GM12878 (cell line): Measurements from ENCODE around the gene RAD51B. TPM values are rescaled to one million over a fixed set of nuclear protein-coding genes. Genes with fewer than 3 reads are reported as not detected.
A peak's percentile ranks its signal among the peaks of the same experiment; 100 is the strongest.

Experiments
- ATAC-seq: fragments of 200-7000 bp; cut with Tn5 transposase; 3 replicates; pipeline ENCODE4 v1.9.1; 2020; ENCODE audit warnings: mild to moderate bottlenecking, moderate library complexity
- BruUV-seq: library from RNA; stranded (reverse); fragments of 400-500 nt; replicated peaks from 2 replicates; lab custom pipeline; 2021; lab: Mats Ljungman, UMichigan
- CTCF ChIA-PET: fragments of 300-600 bp; sonication (Branson Sonifier 250); formaldehyde crosslinking; extraction: SDS; loops from one replicate; lab custom pipeline; 2021; ENCODE audit warnings: inconsistent platforms; lab: Yijun Ruan, JAX
- POLR2A ChIA-PET: fragments of 350-600 bp; formaldehyde crosslinking; extraction: SDS; loops from one replicate; lab custom pipeline; 2021; ENCODE audit warnings: inconsistent platforms; lab: Charles Lee
- RAD21 ChIA-PET: fragments of 300-600 bp; sonication (Branson Sonifier 250); formaldehyde crosslinking; loops from one replicate; lab custom pipeline; 2023; ENCODE audit warnings: antibody characterized with exemption; ENCODE audit not compliant: unreplicated experiment; lab: Charles Lee
- SMC1A ChIA-PET: fragments of 300-600 bp; sonication (Branson Sonifier 250); formaldehyde crosslinking; loops from one replicate; lab custom pipeline; 2023; ENCODE audit not compliant: unreplicated experiment, uncharacterized antibody; lab: Charles Lee
- DNase-seq: peaks from one replicate; pipeline ENCODE4 v3.0.0-alpha.2; 2011; ENCODE audit warnings: low read depth, low spot score
- FAIRE-seq: peaks from 3 replicates; lab custom pipeline; 2011; peaks lifted over from hg19 to GRCh38; lab: Jason Lieb, UNC
- H2AFZ ChIP-seq: 2 replicates; pipeline ENCODE4 v1.6.0; 2011; ENCODE audit warnings: low read depth, low read length, control low read depth; ENCODE audit not compliant: control insufficient read depth
- H3K27ac ChIP-seq: 2 replicates; pipeline ENCODE4 v1.5.1; 2011; ENCODE audit warnings: control low read depth; ENCODE audit not compliant: control insufficient read depth, insufficient read depth
- H3K27me3 ChIP-seq, 2 experiments: replicated peaks in 1 of 2; 2 replicates each; pipeline versions ENCODE4 v1.6.0 to v1.6.1; 2011; ENCODE audit warnings: low read length in 1 of 2; ENCODE audit not compliant: control insufficient read depth in 2 of 2, insufficient read depth in 2 of 2
- H3K36me3 ChIP-seq, 2 experiments: 2 replicates each; pipeline ENCODE4 v1.5.1; 2011; ENCODE audit warnings: low read length in 1 of 2; ENCODE audit not compliant: control insufficient read depth in 2 of 2, insufficient read depth in 2 of 2
- H3K4me1 ChIP-seq: 2 replicates; pipeline ENCODE4 v1.6.1; 2011; ENCODE audit warnings: mild to moderate bottlenecking, low read length, moderate library complexity, mixed read lengths; ENCODE audit not compliant: control insufficient read depth, insufficient read depth
- H3K4me2 ChIP-seq: 2 replicates; pipeline ENCODE4 v1.6.0; 2011; ENCODE audit warnings: control low read depth; ENCODE audit not compliant: control insufficient read depth, insufficient read depth
- H3K4me3 ChIP-seq: fragments of 200-600 bp; sonication (generic); 2 replicates; pipeline ENCODE4 v1.5.1; 2016
- H3K79me2 ChIP-seq: 2 replicates; pipeline ENCODE4 v1.6.0; 2011; ENCODE audit warnings: low read length; ENCODE audit not compliant: control insufficient read depth, insufficient read depth
- H3K9ac ChIP-seq: 2 replicates; pipeline ENCODE4 v1.8.0; 2011; ENCODE audit warnings: low read length, control low read depth, mixed read lengths; ENCODE audit not compliant: control insufficient read depth, insufficient read depth
- H3K9me3 ChIP-seq: replicated peaks from 3 replicates; pipeline ENCODE4 v1.5.1; 2011; ENCODE audit warnings: mild to moderate bottlenecking, low read length; ENCODE audit not compliant: control insufficient read depth, insufficient read depth
- H4K20me1 ChIP-seq: 2 replicates; pipeline ENCODE4 v1.6.0; 2011; ENCODE audit not compliant: control insufficient read depth, insufficient read depth
- ASH2L ChIP-seq: fragments of 300-600, 200-600 bp; sonication (generic); IDR thresholded peaks from 2 replicates; pipeline ENCODE4 v1.6.1; 2017; ENCODE audit warnings: low read depth, mild to moderate bottlenecking, borderline replicate concordance
- ATF7 ChIP-seq: fragments of 450-650 bp; IDR thresholded peaks from 2 replicates; pipeline ENCODE4 v1.6.1; 2016; ENCODE audit warnings: low read depth, mild to moderate bottlenecking
- CHD2 ChIP-seq: IDR thresholded peaks from 2 replicates; pipeline ENCODE4 v1.6.1; 2011; ENCODE audit warnings: low read depth, low read length, improper control_type of control experiment, borderline replicate concordance
- CHD4 ChIP-seq: fragments of 200-600 bp; sonication (generic); IDR thresholded peaks from 2 replicates; pipeline ENCODE4 v1.6.1; 2016; ENCODE audit warnings: mild to moderate bottlenecking
- HDAC2 ChIP-seq: fragments of 200-600 bp; sonication (generic); IDR thresholded peaks from 2 replicates; pipeline ENCODE4 v1.6.1; 2017
- IKZF2 ChIP-seq, 2 experiments: fragments of 450-650 bp; IDR thresholded peaks; 2 replicates each; pipeline ENCODE4 v1.6.1; 2017; ENCODE audit warnings: mild to moderate bottlenecking in 2 of 2, moderate library complexity in 2 of 2
- NBN ChIP-seq: fragments of 450-650 bp; IDR thresholded peaks from 2 replicates; pipeline ENCODE4 v1.6.1; 2016
- NRF1 ChIP-seq: conservative IDR thresholded peaks from 2 replicates; pipeline ENCODE4 v1.6.1; 2011; ENCODE audit warnings: mild to moderate bottlenecking, low read depth, low read length, improper control_type of control experiment
- RAD21 ChIP-seq: IDR thresholded peaks from 2 replicates; pipeline ENCODE4 v1.6.1; 2011; ENCODE audit warnings: mild to moderate bottlenecking, low read depth, low read length, moderate library complexity; ENCODE audit not compliant: insufficient read depth
- RB1 ChIP-seq: fragments of 450-650 bp; formaldehyde crosslinking; IDR thresholded peaks from 2 replicates; pipeline ENCODE4 v1.6.1; 2017; ENCODE audit warnings: mild to moderate bottlenecking, borderline replicate concordance
- RELB ChIP-seq: fragments of 450-650 bp; IDR thresholded peaks from 2 replicates; pipeline ENCODE4 v1.6.1; 2017; ENCODE audit warnings: low read depth, mild to moderate bottlenecking, moderate library complexity
- SMARCA5 ChIP-seq: fragments of 450-650 bp; IDR thresholded peaks from 2 replicates; pipeline ENCODE4 v1.6.1; 2017; ENCODE audit warnings: mild to moderate bottlenecking
- SMC3 ChIP-seq: IDR thresholded peaks from 2 replicates; pipeline ENCODE4 v1.6.1; 2011; ENCODE audit warnings: low read length, improper control_type of control experiment, borderline replicate concordance
- TARDBP ChIP-seq: IDR thresholded peaks from 2 replicates; pipeline ENCODE4 v1.6.1; 2016; ENCODE audit warnings: borderline replicate concordance
- ZBTB33 ChIP-seq: fragments of 450-650 bp; IDR thresholded peaks from 2 replicates; pipeline ENCODE4 v1.6.1; 2017; ENCODE audit warnings: mild to moderate bottlenecking
- ZNF24 ChIP-seq: fragments of 450-650 bp; IDR thresholded peaks from 2 replicates; pipeline ENCODE4 v1.6.1; 2017; ENCODE audit warnings: antibody characterized with exemption, mild to moderate bottlenecking
- WGBS: methylation state at CpG from one replicate; pipeline ENCODE4 v1.1.6; 2016; ENCODE audit warnings: low lambda C conversion rate; ENCODE audit not compliant: insufficient replicate concordance, insufficient coverage; ENCODE audit errors: missing lambda C conversion rate; 5-methylcytosine and 5-hydroxymethylcytosine counted together
- in situ Hi-C: fragments of 300-500 bp; cut with MboI; formaldehyde crosslinking; loops from 9 replicates; pipeline ENCODE4 v1.14.3; 2018; ENCODE audit warnings: mixed read lengths
- intact Hi-C: fragments of 100-400 bp; cut with micrococcal nuclease; formaldehyde crosslinking; loops from one replicate; pipeline ENCODE4 v1.14.2; 2022; ENCODE audit not compliant: unreplicated experiment
- polyA plus RNA-seq, 11 experiments: library from polyadenylated mRNA; depleted of rRNA in 4 of 11; unstranded in 6 of 11; stranded (reverse) in 5 of 11; fragments of >200 nt; fragmentation: Nextera tagmentation in 4 of 11; fragmentation: Illumina TruSeq in 1 of 11; extraction: Ambion mirVana in 4 of 11; extraction: Trizol in 1 of 11; gene quantifications; 1 replicate in 1 of 11; 2 replicates in 10 of 11; pipeline versions ENCODE4 v1.2.1 to v1.2.3, GENCODE V29; 2011 to 2016; ENCODE audit warnings: inconsistent platforms in 2 of 11, missing spikeins in 2 of 11, low read depth in 1 of 11
- total RNA-seq, 4 experiments: library from RNA; depleted of rRNA in 3 of 4; stranded (reverse); fragments of >200 nt in 3 of 4; fragmentation: Illumina TruSeq in 1 of 4; extraction: Trizol in 1 of 4; gene quantifications; 2 replicates each; pipeline versions ENCODE4 v1.2.1 to v1.2.3, GENCODE V29; 2013 to 2021
- TF ChIP-seq, protein P1 (sequence below), 3 experiments: IDR thresholded peaks in 2 of 3; conservative IDR thresholded peaks in 1 of 3; 2 replicates each; pipeline ENCODE4 v1.5.1; 2011; ENCODE audit warnings: low read depth in 3 of 3, low read length in 3 of 3, mild to moderate bottlenecking in 3 of 3, control low read depth in 2 of 3, moderate library complexity in 2 of 3, inconsistent platforms in 1 of 3, mixed read lengths in 1 of 3; ENCODE audit not compliant: control insufficient read depth in 2 of 3, insufficient read depth in 1 of 3; ENCODE audit errors: extremely low read depth in 1 of 3

The RAD51B gene
- total and polyA plus RNA-seq, 10 of the 15 experiments (the other 5 are each of a cell fraction or from before 2014, with no cell fraction given): 9.8 to 26.8 (median 21.3) TPM

DNA sequence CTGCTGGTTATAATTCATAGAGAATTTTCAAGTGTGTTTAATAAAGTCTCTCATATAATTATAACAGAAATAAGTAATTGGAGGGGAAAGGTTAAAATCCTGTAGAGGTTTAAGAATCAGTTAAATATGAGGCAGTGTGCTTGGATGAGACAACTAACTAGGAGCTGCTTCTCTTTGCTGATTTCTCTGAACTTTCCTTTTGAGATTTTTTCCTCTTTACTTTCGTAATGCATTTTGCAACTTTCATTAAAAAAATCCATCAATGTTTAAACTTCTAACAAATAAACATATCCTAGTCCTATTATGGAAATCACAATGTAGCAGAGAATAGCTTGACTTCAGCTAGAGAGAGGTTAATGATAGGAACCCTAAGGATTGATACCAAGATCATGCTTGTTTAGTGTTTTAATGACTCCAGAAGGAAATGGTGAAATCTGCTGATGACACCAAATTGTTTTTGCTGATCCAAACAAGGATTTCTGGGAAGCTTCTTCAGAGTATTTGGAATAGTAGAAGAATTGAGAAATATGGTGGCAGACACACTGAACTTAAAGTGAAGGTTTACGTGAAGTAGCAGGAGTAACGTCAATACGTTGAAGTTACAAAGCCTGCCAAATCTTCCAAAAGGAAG, 122.6 kb downstream of the RAD51B start (continued):
- TF ChIP-seq TARDBP (no peak), SMC3 (no peak), RB1 (no peak), HDAC2 (no peak), ZBTB33 (no peak)

DNA sequence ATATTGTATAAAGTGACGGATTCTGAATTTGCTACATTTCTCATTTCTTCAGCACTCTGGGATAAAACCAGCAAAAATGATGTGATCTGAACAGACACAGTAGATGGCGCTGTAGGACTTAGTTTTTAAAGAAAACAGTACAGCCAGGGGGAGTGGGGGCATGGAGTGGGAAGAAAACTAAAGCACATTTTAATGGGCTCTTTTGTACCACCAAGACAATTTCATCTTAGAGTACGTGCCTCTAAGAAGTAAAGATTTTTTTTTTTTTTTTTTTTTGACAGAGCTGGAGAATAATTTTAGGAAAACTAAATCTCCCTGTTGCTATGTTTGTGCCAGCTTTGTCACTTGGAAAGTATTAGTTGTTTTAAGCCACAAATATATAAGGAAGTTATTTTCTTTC, 124.4 kb downstream of the RAD51B start:
- BruUV-seq: no TSS peak
- CTCF ChIA-PET: interaction anchor here (0.6 to 7.4 kb wide), 69 partner anchors 9 to 1266 kb away, joined by 3 to 110 read pairs (median 4); no protein-coding TSS in a partner anchor
- TF ChIP-seq CHD2: no peak
- TF ChIP-seq, protein P1, sequence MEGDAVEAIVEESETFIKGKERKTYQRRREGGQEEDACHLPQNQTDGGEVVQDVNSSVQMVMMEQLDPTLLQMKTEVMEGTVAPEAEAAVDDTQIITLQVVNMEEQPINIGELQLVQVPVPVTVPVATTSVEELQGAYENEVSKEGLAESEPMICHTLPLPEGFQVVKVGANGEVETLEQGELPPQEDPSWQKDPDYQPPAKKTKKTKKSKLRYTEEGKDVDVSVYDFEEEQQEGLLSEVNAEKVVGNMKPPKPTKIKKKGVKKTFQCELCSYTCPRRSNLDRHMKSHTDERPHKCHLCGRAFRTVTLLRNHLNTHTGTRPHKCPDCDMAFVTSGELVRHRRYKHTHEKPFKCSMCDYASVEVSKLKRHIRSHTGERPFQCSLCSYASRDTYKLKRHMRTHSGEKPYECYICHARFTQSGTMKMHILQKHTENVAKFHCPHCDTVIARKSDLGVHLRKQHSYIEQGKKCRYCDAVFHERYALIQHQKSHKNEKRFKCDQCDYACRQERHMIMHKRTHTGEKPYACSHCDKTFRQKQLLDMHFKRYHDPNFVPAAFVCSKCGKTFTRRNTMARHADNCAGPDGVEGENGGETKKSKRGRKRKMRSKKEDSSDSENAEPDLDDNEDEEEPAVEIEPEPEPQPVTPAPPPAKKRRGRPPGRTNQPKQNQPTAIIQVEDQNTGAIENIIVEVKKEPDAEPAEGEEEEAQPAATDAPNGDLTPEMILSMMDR (IDR thresholded peaks at IDR 0.05 in 2 of 3, conservative IDR thresholded peaks at IDR 0.05 in 1 of 3; ENCODE audit: control insufficient read depth in 2 of 3, extremely low read depth in 1 of 3, insufficient read depth in 1 of 3, low read depth in 3 of 3, low read length in 3 of 3): peak; percentile 50 to 78 (median 68); a peak in 5 of 6 replicates
- TF ChIP-seq SMC3: peak; percentile 69; the same call in 1 of the 2 replicates
- peak; percentile 32; the same call in 1 of the 2 replicates for TF ChIP-seq ATF7
- TF ChIP-seq RELB: peak; percentile 27; the same call in 1 of the 2 replicates
- TF ChIP-seq SMARCA5: peak; percentile 62; the same call in 1 of the 2 replicates
- TF ChIP-seq RAD21: peak; percentile 94
- 0 out of 2 replicates have a peak, but pooled peaks have one; percentile 52 for TF ChIP-seq NBN
- peak; percentile 93 for TF ChIP-seq ZNF24
- TF ChIP-seq RB1: 0 out of 2 replicates have a peak, but pooled peaks have one; percentile 34
- TF ChIP-seq CHD4: no peak
- TF ChIP-seq NRF1: no peak
- no peak for TF ChIP-seq ASH2L
- TF ChIP-seq IKZF2 (IDR thresholded peaks at IDR 0.05): 0 out of 4 replicates have a peak, but pooled peaks have one; percentile 11 to 24

More for the DNA sequence above, 124.4 kb downstream of the RAD51B start:
- no peaks in the 10 kb centered on the region for H3K36me3 ChIP-seq
- no peaks in the 10 kb centered on the region for H3K27me3 ChIP-seq
- ChIA-PET POLR2A (interaction anchor here (0.6 to 1.7 kb wide), 10 partner anchors 79 to 900 kb away, joined by 3 to 5 read pairs (median 4); no protein-coding TSS in a partner anchor), RAD21 (interaction anchor here (0.6 to 4.8 kb wide), 58 partner anchors 9 to 904 kb away, joined by 3 to 93 read pairs (median 4); partner anchors contain the start of genes RAD51B and ZFP36L1), SMC1A (interaction anchor here (0.6 to 4.3 kb wide), 55 partner anchors 8 to 967 kb away, joined by 3 to 90 read pairs (median 5); no protein-coding TSS in a partner anchor)
- H3K4me1 ChIP-seq: no peaks in the 10 kb centered on the region
- FAIRE-seq (peak; percentile 54), ATAC-seq (peak; percentile 89), DNase-seq (peak; percentile 49)
- H3K27ac ChIP-seq: no peak overlapping the region
- no peak overlapping the region for H3K4me3 ChIP-seq
- no peaks in the 10 kb centered on the region for H3K9me3 ChIP-seq
- WGBS: 38% methylated on average over 3 of the region's 3 CpGs
- intact Hi-C loops (loop anchor here (1.0 to 10.0 kb wide), 5 partner anchors 304 to 872 kb away; no protein-coding TSS in a partner anchor), in situ Hi-C loops (loop anchor here (5.0 kb wide), 1 partner anchor 303 kb away; no protein-coding TSS in a partner anchor)
- no peak overlapping the region for H3K4me2 ChIP-seq
- no peak overlapping the region for H3K9ac ChIP-seq
- no peaks in the 10 kb centered on the region for H4K20me1 ChIP-seq
- H3K79me2 ChIP-seq: no peaks in the 10 kb centered on the region
- H2AFZ ChIP-seq: no peak overlapping the region
